Ishikawa (cell line): ENCODE results near the gene SLC7A10.

ENCODE experiments used
- CEBPB ChIP-seq: IDR thresholded peaks from 2 replicates; pipeline ENCODE4 v1.6.1; 2012
- EGR1 ChIP-seq: IDR thresholded peaks from 2 replicates; pipeline ENCODE4 v1.6.1; 2012
- EP300 ChIP-seq: IDR thresholded peaks from 2 replicates; pipeline ENCODE4 v1.6.1; 2012; ENCODE audit warnings: borderline replicate concordance
- FOXM1 ChIP-seq: IDR thresholded peaks from 2 replicates; pipeline ENCODE4 v1.6.1; 2012; ENCODE audit warnings: low read depth, borderline replicate concordance
- MAX ChIP-seq: IDR thresholded peaks from 2 replicates; pipeline ENCODE4 v1.6.1; 2012
- NFIC ChIP-seq: IDR thresholded peaks from 2 replicates; pipeline ENCODE4 v1.6.1; 2012
- RAD21 ChIP-seq: IDR thresholded peaks from 2 replicates; pipeline ENCODE4 v1.6.1; 2012; ENCODE audit warnings: low read depth
- TAF1 ChIP-seq: IDR thresholded peaks from 2 replicates; pipeline ENCODE4 v1.6.1; 2012; ENCODE audit warnings: low read depth, mild to moderate bottlenecking
- TEAD4 ChIP-seq: IDR thresholded peaks from 2 replicates; pipeline ENCODE4 v1.6.1; 2012
- USF1 ChIP-seq: IDR thresholded peaks from 2 replicates; pipeline ENCODE4 v1.6.1; 2012
- YY1 ChIP-seq: IDR thresholded peaks from 2 replicates; pipeline ENCODE4 v1.6.1; 2012; ENCODE audit warnings: low read depth
- ZBTB7A ChIP-seq: IDR thresholded peaks from 2 replicates; pipeline ENCODE4 v1.6.1; 2012; ENCODE audit warnings: low read depth

DNA sequence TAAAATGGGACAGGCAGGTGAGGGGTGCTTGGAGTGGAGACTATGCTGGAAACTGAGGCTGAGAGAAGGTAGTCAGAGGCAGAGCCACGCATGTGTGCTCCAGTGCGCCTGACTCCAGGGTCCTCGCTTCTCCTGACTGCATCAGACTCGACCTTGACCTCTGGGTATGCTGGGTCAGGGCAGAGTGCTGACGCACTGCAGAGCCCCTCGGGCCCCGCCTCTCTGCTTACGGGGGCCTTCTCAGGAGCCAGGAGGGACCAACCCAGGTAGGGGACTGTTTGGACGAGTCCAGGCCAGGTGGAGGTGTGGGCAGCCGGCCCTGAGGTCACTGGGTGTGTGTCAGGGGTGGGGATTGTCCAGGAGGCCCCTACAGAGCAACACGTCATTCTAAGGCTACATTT lies 22.9 kb upstream of the SLC7A10 start:
- no peak for TF ChIP-seq FOXM1
- no peak for TF ChIP-seq YY1
- TF ChIP-seq MAX: no peak
- TF ChIP-seq TAF1: no peak
- TF ChIP-seq TEAD4: no peak
- no peak for TF ChIP-seq RAD21
- no peak for TF ChIP-seq ZBTB7A
- TF ChIP-seq NFIC: no peak
- no peak for TF ChIP-seq USF1
- no peak for TF ChIP-seq CEBPB
- TF ChIP-seq EGR1: no peak
- no peak for TF ChIP-seq EP300
